ENCODE measurements around the gene C2CD2.

DNA sequence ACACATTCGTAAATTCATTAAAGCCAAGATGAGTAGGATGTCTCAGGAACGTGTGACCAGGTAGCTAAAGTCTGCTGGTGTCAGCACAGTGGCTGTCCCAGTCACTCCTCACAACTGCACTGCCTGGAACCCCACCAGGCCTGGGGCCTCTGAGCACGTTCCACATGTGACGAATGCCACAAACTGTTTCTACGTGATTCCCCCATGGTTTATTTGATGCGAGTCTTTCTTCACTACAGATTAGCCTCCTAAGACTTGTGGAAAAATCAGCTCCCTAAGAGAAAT, 107.8 kb downstream of the C2CD2 start:
- TF ChIP-seq, protein P1, sequence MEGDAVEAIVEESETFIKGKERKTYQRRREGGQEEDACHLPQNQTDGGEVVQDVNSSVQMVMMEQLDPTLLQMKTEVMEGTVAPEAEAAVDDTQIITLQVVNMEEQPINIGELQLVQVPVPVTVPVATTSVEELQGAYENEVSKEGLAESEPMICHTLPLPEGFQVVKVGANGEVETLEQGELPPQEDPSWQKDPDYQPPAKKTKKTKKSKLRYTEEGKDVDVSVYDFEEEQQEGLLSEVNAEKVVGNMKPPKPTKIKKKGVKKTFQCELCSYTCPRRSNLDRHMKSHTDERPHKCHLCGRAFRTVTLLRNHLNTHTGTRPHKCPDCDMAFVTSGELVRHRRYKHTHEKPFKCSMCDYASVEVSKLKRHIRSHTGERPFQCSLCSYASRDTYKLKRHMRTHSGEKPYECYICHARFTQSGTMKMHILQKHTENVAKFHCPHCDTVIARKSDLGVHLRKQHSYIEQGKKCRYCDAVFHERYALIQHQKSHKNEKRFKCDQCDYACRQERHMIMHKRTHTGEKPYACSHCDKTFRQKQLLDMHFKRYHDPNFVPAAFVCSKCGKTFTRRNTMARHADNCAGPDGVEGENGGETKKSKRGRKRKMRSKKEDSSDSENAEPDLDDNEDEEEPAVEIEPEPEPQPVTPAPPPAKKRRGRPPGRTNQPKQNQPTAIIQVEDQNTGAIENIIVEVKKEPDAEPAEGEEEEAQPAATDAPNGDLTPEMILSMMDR (IDR thresholded peaks at IDR 0.05 in 2 of 3, conservative IDR thresholded peaks at IDR 0.05 in 1 of 3; ENCODE audit: control insufficient read depth in 2 of 3, extremely low read depth in 1 of 3, insufficient read depth in 1 of 3, low read depth in 3 of 3, low read length in 3 of 3): no peak
- TF ChIP-seq ASH2L (IDR thresholded peaks at IDR 0.05; ENCODE audit: borderline replicate concordance, low read depth) (no peak), ETV6 (conservative IDR thresholded peaks at IDR 0.05 in 1 of 2, IDR thresholded peaks at IDR 0.05 in 1 of 2; ENCODE audit: borderline replicate concordance in 1 of 2, low read depth in 1 of 2) (no peak), POLR2AphosphoS5 (IDR thresholded peaks at IDR 0.05; ENCODE audit: low read length) (no peak), CBX5 (IDR thresholded peaks at IDR 0.05; ENCODE audit: low read depth) (no peak), TCF12 (IDR thresholded peaks at IDR 0.05; ENCODE audit: low read depth, low read length) (no peak), EP300 (IDR thresholded peaks at IDR 0.05; ENCODE audit: borderline replicate concordance in 1 of 2, control insufficient read depth in 1 of 2, low read depth in 2 of 2, low read length in 2 of 2) (no peak), EZH2 (IDR thresholded peaks at IDR 0.05; ENCODE audit: borderline replicate concordance, control insufficient read depth, low read depth, low read length) (no peak), POLR2A (IDR thresholded peaks at IDR 0.05; ENCODE audit: low read depth, low read length) (no peak), IKZF1 (conservative IDR thresholded peaks at IDR 0.05) (no peak), SPI1 (IDR thresholded peaks at IDR 0.05; ENCODE audit: borderline replicate concordance, insufficient read depth, low read depth, low read length) (no peak), POU2F2 (IDR thresholded peaks at IDR 0.05; ENCODE audit: borderline replicate concordance, low read depth, low read length) (no peak), EGR1 (IDR thresholded peaks at IDR 0.05; ENCODE audit: borderline replicate concordance in 1 of 2, low read depth in 2 of 2, low read length in 2 of 2) (no peak)
- TF ChIP-seq, protein P2, sequence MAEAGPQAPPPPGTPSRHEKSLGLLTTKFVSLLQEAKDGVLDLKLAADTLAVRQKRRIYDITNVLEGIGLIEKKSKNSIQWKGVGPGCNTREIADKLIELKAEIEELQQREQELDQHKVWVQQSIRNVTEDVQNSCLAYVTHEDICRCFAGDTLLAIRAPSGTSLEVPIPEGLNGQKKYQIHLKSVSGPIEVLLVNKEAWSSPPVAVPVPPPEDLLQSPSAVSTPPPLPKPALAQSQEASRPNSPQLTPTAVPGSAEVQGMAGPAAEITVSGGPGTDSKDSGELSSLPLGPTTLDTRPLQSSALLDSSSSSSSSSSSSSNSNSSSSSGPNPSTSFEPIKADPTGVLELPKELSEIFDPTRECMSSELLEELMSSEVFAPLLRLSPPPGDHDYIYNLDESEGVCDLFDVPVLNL (IDR thresholded peaks at IDR 0.05; ENCODE audit: low read depth, low read length): no peak

All from GM12878 (cell line).